HG03432 (cell line): ENCODE measurements around the gene LEFTY1.
"Not testable (repeated sequence)": the region's sequence is repeated elsewhere in the genome, so short reads cannot be mapped to it uniquely, and the experiment has no call there.

Experiments
- ATAC-seq: cut with Tn5 transposase; IDR thresholded peaks from one replicate; pipeline ENCODE4 v1.9.1; 2021; ENCODE audit warnings: mild to moderate bottlenecking, moderate library complexity; ENCODE audit not compliant: unreplicated experiment

LEFTY1 gene, protein sequence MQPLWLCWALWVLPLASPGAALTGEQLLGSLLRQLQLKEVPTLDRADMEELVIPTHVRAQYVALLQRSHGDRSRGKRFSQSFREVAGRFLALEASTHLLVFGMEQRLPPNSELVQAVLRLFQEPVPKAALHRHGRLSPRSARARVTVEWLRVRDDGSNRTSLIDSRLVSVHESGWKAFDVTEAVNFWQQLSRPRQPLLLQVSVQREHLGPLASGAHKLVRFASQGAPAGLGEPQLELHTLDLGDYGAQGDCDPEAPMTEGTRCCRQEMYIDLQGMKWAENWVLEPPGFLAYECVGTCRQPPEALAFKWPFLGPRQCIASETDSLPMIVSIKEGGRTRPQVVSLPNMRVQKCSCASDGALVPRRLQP

DNA sequence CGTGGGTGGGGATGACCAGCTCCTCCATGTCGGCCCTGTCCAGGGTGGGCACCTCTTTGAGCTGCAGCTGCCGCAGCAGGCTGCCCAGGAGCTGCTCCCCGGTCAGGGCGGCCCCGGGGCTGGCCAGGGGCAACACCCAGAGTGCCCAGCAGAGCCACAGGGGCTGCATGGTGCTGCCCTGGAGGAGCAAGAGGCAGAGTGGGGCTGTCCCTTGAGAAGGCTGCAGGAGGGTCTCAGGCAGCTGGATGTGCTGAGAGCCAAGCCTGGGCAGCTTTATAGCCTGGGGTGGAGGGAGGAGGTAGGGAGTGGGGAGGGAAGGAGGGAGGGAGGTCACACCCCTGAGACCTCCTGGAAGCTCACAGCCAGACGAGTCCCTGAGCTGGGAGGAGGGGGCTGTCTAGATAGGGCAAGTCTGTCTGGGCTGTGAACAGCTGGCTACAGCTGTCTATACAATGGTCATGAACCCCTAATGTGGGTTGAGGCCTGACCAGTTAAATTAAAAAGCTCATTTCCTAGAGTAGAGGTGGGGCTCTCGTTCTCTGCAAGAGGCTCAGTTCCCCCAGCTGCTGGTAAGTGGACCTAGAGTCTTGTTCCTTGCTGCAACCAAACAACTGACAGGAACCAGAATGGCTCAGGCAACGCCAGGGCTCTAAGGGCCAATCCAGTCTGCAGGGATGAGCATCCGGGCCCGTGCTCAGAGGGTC, at the start of gene LEFTY1:
LEFTY1 (minus strand) TSS at position 249 of the 704 bp plus-strand sequence; CDS start at position 169, 80 bp downstream.
- no peak for ATAC-seq

DNA sequence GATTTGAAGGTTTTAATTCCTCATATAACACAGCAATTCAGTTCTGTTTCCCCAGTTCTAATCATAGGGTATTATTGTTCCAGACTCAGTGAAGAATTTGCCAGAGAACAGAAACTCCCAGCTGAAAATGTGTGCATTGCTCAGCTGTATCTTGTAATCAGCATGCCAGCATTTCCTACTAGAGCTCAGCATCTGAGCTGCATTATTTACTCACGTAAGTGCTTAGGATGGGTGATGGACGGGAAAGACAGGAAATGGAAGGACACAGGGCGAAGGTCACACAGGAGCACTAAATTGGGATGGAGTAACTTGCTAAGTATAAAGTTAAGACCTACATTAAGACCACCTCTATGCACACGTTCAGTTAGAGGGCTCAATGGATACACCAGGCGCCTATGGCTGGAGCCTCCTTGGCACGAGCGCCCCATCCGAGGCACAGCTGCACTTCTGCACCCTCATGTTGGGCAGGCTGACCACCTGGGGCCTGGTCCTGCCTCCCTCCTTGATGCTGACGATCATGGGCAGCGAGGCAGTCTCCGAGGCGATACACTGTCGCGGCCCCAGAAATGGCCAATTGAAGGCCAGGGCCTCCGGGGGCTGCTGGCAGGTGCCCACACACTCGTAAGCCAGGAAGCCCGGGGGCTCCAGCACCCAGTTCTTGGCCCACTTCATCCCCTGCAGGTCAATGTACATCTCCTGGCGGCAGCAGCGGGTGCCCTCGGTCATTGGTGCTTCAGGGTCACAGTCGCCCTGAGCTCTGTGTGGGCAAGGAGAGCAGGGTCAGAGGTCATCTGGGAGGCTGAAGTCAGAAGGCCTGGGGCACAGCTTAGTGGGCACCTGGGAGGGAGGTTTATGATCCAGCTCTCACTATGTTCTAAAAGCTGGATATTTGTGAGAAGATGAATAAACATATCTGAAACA, 48.4 kb upstream of the LEFTY1 start:
- no peak for ATAC-seq

DNA sequence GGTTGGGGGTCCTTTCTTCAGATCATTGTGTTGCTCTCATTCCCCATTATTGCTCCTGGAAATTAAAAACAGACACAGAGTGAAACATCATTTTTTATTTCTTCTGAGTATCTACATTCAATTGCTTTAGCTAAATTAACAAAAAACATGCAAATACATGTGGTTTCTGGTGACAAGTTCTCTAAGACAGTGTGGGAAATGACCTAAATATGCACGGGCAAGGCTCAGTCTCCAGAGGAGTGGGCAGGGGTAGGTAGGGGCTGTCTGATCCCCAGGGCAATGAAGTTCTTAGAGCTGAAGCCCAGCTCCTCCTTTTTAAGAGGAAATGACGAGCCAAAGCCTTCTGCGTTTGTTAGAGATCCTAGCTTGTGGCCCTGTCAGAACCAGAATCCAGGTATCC, 47.6 kb upstream of the LEFTY1 start:
- no peak for ATAC-seq

DNA sequence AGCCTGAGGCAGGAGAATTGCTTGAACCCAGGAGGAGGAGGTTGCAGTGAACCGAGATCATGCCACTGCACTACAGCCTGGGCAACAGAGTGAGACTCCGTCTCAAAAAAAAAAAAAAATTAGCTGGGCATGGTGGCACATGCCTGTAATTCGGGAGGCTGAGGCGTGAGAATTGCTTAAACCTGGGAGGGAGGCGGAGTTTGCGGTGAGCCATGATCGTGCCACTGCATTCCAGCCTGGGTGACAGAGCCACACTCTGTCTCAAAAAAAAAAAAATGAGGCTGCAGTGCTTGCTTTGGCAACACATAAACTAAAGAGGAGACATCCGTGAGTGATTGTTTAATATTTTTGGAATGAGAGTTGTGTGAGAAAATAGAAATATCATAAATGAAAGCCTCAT, 47.1 kb upstream of the LEFTY1 start:
- not testable (repeated sequence) for ATAC-seq

DNA sequence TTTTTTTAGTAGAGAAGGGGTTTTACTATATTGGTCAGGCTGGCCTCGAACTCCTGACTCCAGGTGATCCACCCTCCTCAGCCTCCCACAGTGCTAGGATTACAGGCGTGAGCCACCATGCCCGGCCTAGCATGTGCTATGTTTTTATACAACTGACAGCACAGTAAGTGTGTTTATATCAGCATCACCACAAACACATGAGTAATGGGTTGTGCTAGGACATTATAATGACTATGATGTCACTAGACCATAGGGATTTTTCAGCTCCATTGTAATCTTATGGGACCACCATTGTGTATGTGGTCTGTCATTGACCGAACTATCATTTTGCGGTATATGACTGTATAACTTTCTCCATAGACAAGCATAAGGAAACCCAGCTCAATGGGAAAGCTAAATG, 45.8 kb upstream of the LEFTY1 start:
- ATAC-seq, result no peak

DNA sequence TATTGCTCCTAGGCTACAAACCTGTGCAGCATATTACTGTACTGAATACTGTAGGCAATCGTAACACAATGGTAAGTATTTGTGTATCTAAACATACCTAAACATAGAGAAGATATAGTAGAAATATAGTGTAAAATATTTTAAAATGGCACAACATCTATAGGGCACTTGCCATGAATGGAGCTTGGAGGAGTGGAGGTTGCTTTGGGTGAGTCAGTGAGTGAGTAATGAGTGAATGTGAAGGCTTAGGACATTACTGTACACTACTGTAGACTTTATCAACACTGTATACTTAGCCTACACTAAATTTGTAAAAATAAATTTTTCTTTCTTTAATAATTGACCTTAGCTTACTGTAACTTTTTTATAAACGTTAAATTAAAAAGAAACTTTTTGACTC, 44.1 kb upstream of the LEFTY1 start:
- ATAC-seq, result no peak

DNA sequence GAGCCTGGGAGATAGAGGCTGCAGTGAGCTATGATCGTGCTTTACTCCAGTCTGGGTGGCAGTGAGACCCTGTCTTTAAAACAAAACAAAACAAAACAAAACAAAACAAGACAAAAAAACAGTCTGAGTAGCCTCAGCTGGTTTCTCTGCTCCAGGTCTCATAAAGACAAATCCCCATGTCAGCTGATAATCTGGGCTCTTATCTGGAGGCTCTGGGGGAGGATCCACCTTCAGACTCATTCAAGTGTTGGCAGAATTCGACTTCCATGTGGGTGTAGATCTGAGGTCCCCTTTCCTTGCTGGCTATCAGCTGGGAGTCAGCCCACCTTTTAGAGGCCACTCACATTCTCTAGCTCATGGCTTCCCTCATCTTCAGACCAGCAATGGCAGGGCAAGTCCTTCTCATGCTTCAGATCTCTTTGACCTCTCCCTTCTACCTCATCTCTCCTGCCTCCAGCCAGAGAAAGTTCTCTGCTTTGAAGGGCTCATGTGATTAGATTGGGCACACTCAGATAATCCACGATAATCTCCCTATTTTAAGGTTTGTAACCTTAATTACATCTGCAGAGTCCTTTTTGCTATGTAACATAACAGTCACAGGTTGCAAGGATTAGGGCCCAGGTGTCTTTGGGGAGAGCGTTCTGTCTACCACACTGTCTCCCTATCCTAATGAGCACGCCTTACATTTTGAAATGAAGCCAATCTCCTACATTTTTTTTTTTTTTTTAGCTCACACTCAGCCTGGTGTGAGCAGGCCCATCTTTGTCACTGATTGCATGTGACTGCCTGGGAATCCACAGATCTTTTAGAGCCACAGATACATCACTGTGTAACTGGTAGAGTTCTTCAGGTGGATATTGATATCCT, 42.6 kb upstream of the LEFTY1 start:
- ATAC-seq, result no peak

DNA sequence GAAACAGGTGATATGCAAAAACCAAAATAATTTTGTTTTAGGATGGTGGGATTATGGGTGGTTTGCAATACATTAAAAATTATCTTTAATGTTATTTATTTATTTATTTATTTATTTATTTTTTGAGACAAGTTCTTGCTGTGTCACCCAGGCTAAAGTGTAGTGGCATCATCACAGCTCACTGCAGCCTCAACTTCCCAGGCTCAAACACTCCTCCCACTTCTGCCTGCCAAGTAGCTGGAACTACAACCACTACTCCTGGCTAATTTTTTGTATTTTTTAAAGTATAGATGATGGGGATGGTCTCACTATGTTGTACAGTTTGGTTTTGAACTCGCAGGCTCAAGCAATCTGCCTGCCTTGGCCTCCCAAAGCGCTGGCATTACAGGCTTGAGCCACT, 41.6 kb upstream of the LEFTY1 start:
- ATAC-seq, result no peak

DNA sequence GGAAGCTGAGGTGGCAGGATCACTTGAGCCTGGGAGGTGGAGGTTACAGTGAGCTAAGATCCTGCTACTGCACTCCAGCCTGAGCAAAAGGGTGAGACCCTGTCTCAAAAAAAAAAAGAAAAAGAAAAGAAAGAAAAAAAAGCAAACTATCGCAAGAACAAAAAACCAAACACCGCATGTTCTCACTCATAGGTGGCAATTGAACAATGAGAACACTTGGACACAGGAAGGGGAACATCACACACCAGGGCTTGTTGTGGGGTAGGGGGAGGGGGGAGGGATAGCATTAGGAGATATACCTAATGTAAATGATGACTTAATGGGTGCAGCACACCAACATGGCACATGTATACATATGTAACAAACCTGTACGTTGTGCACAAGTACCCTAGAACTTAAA, 40.5 kb upstream of the LEFTY1 start:
- ATAC-seq, result not testable (repeated sequence)

DNA sequence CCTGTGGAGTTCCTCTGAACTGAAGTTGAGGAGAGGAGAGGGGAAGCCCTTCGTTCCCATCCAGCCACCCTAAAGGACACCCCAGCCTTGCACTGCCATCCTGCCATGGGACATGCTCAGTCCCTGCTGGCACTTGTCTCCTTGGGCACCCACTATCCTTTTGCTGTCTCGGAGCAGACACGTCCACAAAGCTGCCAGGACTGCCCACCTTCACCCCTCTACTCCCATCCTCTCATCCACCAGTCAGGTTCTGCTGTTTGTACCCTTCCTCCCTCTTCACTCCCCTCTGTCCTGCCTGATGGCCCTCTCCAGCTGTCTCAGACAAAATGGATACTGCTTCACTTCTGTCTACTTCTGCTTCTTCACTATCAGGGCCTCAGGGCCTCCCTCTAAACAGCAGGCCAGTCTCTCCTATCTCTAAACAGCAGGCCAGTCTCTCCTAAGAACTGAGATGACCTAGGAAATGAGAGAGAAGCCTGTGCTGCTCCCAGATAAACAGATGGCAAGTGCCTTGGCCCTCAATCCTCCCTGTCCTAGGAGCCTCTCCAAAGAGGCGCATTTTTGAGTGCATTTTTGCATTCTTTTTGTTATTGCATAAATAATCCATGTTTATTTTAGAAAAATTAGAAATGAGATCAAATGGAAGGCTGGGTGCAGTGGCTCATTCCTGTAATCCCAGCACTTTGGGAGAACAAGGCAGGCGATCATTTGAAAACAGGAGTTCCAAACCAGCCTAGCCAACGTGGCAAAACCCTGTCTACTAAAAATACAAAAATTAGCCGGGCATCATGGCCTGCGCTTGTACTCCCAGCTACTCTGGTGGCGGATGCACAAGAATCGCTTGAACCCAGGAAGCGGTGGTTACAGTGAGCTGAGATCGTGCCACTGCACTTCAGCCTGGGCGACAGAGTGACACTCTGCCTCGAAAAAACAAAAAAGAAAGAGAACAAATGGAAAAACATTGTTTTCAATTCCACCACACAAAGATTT, 39.5 kb upstream of the LEFTY1 start:
- no peak for ATAC-seq

DNA sequence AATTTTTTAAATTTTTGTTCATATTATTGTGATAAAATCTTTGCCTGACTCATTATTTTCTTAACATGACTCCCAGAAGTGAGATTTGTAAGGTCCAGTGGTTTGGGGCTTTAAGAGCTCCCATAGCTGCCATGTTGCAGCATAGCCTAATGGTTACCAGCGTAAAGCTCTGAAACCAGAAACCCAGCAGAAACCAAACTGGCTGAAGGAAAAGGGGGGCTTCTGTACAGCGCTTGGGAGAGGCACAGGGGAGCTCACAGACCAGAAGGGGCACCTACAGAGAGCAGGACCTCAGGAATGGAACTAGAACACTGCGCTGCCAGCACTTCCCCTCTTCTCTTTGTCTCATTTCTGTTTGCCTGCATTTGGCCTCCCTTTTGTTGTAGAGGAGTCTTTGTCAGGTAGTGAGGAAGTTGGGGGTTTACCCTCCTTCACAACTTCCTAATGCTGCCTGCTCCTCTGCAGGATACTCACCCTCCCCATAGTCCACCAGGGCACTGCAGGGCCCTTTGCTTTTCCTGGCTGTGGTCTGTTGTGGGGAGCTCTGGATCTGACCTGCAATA, 37.7 kb upstream of the LEFTY1 start:
- ATAC-seq, result no peak

DNA sequence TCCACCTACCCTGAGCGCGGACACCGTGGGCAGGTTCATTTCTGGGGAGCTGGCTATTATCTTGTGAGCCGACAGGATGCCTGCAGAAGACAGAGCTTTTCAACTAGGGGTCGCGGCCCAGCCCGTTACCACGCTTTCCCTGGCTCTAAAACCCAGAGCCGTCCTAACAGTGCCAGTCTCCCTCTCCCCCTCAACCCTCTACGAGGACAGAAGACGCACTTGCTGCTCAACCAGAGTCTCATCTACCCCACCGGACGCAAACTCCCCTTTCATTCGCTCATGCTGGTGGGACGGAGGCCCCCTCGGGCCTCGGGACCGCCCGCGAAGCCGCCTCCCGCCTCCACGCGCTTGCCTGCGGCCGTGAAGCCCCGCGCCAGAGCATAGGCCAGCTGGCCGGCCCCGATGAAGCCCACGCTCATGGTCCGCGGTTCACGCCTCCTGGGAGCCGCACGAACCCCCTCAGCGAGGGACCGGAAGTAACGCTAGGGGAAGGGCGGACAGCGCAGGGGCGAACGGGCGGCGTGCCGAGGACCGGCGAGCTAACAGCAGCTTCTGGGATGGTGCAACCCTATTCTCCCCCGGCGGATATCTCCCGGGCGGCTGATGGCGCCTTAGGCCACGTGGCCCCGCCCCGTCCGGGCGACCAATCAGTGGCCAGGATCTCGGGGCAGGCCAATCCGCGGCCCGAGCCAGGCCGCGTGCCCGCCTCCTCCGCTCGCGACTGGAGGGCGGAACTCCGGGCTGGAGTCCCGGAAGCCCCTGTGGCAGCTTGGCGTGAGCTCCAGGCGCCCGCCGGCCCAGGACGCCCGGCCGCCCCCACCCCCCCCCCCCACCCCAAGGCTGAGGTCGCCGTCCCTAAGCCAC, 35.0 kb upstream of the LEFTY1 start, which contains the start of gene PYCR2:
PYCR2 (minus strand) TSS at position 559 of the 864 bp plus-strand sequence; CDS start at position 419, 140 bp downstream.
- ATAC-seq, result peak; percentile 99

DNA sequence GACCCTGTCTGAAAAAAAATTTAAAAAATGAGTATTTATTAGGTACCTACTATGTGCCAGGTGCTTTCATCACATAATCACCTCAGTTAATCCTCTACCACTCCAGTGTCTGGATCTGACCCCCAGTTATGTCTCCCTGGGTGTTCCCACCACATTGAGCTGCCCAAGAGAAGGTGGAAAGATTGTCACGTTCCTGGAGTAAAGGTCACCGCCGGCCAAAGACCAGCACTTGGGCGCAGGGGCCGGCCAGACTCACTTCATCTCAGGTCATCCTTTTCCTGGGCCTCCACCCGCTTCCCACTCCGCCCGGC, 34.4 kb upstream of the LEFTY1 start:
- ATAC-seq, result no peak

DNA sequence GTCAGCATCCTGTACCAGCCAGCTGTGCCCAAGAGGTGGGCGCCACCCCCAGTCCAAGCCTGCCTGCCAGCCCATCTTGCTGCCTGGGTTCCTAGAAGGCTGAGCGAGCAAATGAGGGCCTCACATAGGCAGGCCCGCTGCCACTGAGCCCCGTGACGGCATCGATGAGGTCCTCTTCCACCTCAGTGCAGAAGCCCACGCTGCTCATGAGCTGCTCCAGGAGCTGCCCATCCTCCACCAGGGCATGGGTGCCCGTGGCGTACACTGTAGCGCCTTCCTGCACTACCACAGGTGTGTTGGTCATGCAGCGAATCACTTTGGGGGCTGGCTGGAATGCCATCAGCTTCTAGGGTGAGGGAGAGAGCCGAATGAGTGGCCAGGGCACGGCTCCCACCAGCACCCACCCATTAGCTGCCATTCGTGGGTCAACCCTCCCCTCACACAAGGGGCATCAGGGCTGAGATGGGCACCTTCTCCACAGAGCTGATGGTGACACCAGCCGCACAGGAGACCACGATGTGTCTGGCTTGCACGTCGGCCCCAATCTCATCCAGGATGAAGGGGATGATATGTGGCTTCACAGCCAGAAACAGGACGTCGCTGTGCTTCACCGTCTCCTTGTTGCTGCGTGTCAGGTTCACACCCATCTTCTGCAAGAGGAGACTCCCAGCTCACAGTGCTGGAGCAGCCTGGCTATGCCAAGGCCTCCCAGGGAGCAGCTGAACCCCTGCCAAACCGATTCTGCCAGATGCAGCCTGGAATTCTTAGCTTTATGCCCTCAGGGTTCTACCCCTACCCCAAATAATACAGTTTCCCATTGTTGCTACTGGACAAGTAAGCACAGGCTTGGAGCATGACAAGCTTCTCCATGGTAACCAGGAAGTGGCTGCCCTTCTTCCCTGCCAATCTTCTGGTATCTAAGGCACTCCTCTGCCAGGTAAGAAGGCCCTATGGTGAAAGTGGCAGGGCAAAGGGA, 33.1 kb upstream of the LEFTY1 start:
- no peak for ATAC-seq

DNA sequence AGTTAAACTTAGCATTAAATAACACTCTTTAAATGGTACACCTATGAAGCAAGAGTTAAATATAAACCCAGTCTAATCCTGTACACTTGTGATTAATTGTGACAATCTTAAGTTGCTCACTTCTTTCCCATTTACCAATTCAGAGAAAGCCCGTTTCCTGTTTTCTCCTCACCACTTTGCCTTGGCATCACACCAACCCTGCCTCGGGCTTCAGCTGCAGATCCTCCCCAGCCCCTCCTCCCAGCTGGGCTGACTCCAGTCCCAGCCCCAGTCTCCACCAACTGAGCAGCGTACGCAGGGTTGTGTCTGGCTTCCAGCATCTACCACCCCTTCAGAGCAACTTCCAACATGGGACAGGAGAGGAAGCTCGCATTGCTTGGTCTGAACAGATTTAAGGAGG, 31.0 kb upstream of the LEFTY1 start:
- ATAC-seq, result no peak

DNA sequence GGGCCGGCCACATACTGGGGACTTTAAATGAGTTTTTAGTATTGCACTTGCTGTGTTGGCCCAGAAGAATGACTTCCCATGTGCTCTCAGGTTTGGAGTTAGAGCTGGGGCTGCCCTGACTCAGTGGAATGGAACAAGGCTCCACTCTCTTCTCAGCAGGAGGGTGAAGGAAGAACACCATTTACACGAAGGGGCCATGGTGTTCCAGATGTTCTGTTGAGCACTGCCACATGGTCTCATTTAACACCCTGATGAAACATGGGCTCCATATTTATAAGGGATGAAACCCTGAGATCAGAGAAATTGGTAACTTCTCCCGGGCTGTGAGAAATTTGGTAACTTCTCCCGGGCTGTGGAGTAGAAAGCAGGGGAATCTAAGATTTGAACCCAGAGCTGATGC, 29.3 kb upstream of the LEFTY1 start:
- ATAC-seq, result no peak

DNA sequence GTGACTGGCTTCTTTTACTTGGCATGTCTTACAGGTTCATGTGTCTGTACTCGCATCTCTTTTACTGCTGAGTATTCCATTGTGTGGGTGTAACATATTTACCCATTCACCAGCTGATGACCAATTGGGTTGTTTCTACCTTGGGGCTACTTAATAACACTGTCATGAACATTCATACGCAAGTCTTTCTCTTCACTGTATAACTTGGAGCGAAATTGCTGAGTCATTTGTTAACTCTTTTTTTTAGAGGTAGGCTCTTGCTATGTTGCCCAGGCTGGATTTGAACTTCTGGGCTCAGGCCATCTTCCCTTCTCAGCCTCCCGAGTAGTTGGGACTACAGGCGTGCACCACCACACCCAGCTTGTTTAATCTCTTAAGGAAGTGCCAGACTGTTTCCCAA, 28.6 kb upstream of the LEFTY1 start:
- no peak for ATAC-seq
